H4 (cell line): Measurements from ENCODE around the gene TSACC. TPM values are rescaled to one million over a fixed set of nuclear protein-coding genes. Genes with fewer than 3 reads are reported as not detected.

Experiments
- DNase-seq: peaks from one replicate; pipeline ENCODE4 v3.0.0-alpha.2; 2015; ENCODE audit warnings: low spot score
- total RNA-seq: library from RNA; depleted of rRNA; stranded (reverse); fragments of >200 nt; shearing (Covaris generic); gene quantifications from 2 replicates; pipeline ENCODE4 v1.2.3, GENCODE V29; 2014; rRNA removed

The TSACC gene
- total RNA-seq, 1 experiment from 2014 or later, result 0.23 TPM

DNA sequence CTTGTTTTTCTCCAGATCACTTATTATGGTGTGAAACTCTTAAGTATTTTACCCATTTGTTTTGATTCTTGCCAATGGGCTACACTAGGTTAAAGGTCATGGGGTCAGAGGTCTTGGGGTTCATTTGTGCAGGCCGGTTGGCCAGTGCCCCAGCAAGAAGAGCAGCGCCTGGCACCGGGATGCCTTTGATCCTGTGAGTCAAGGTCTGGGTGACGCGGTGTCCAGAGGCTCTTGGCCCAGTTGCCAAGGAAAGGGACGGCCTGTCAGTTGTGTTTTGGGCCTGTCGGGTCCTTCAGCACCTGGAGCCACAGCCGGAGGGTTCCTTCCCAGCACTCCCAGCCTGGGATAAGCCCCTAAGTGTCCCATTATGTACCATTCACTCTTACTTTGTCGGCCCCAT lies 55.8 kb downstream of the TSACC start:
- no peak for DNase-seq

DNA sequence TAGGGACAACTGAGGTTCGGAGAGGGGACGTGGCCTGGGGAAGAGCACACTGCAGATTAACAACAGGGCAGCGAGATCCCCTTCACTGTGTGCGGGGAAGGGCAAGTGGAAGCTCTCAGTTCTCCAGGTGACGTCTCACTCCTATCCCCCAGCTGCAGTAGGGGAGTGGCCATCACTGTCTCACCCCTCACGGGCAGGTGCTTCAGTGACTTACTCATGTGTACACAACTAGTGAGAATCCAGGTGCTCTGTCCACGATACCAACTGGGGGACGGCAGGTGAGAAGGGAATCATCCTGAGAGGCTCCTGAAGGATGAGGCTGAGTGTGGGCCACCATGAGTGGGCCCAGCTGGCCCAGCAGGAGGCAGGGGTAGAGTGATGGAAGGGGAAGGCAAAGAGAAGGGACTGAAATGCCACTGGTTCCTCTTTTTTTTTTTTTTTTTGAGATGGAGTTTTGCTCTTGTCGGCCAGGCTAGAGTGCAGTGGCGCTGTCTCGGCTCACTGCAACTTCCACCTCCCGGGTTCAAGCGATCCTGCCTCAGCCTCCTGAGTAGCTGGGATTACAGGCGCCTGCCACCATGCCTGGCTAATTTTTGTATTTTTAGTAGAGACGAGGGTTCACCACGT lies 56.6 kb downstream of the TSACC start:
- no peak for DNase-seq

Other genes starting within 250 kb of the TSACC start
- gene LMNA, start 223.8 kb upstream of the TSACC start, total RNA-seq, result 257 and 363 TPM in 2 replicates
- gene SEMA4A, start 184.9 kb upstream of the TSACC start, total RNA-seq, result 0.15 TPM in 1 of 2 replicates, not detected in the other
- gene SLC25A44, start 144.4 kb upstream of the TSACC start, total RNA-seq, result 17.7 and 17.8 TPM in 2 replicates
- 68.2 and 79.0 TPM in 2 replicates for gene PMF1, start 125.5 kb upstream of the TSACC start, total RNA-seq
- gene BGLAP, start 96.3 kb upstream of the TSACC start, total RNA-seq, result 0.08 TPM in 1 of 2 replicates, not detected in the other
- gene PAQR6, start 90.5 kb upstream of the TSACC start, total RNA-seq, result 0.50 and 1.0 TPM in 2 replicates
- gene SMG5, start 55.7 kb upstream of the TSACC start, total RNA-seq, result 39.9 and 45.9 TPM in 2 replicates
- gene TMEM79, start 54.2 kb upstream of the TSACC start, total RNA-seq, result 1.4 and 7.3 TPM in 2 replicates
- 81.7 and 84.6 TPM in 2 replicates for gene GLMP, start 42.8 kb upstream of the TSACC start, total RNA-seq
- gene VHLL, start 39.2 kb upstream of the TSACC start, total RNA-seq, result not detected in 2 replicates
- gene CCT3, start 234 bp upstream of the TSACC start, total RNA-seq, result 584 and 592 TPM in 2 replicates
- gene RHBG, start 30.7 kb downstream of the TSACC start, total RNA-seq, result 0.06 TPM in 1 of 2 replicates, not detected in the other
- gene MEF2D, start 162.2 kb downstream of the TSACC start, total RNA-seq, result 3.9 and 7.9 TPM in 2 replicates
- gene IQGAP3, start 234.0 kb downstream of the TSACC start, total RNA-seq, result 9.2 and 12.7 TPM in 2 replicates
- gene TTC24, start 241.2 kb downstream of the TSACC start, total RNA-seq, result not detected in 2 replicates